Epithelial cell of prostate (primary cell): ENCODE results near the gene CYB5B.

Experiments used
- DNase-seq: peaks from one replicate; pipeline ENCODE4 v3.0.0-alpha.2; 2011; ENCODE audit warnings: low read depth, low spot score
- H3K27ac ChIP-seq: fragments of 450-650 bp; 2 replicates; pipeline ENCODE4 v1.5.1; 2017; ENCODE audit warnings: mild to moderate bottlenecking

Gene CYB5B

DNA sequence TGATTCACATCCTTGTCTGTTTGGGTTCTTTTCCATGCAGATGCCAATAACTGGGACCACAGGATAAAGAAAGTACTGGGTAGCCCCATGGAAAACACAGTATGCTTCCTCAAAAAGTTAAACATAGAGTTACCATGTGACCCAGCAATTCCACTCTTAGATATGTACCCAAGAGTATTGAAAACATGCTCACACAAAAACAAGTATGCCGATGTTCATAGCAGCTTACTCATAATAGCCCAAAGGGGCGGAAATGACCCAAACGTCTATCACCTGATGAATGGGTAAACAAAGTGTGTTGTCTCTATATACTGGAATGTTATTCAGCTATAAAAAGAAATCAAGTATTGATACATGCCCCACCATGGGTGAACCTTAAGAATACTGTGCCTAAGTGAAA, 55.4 kb downstream of the CYB5B start:
- peak; percentile 52 for DNase-seq
- H3K27ac ChIP-seq: peak overlapping the region; percentile 56

DNA sequence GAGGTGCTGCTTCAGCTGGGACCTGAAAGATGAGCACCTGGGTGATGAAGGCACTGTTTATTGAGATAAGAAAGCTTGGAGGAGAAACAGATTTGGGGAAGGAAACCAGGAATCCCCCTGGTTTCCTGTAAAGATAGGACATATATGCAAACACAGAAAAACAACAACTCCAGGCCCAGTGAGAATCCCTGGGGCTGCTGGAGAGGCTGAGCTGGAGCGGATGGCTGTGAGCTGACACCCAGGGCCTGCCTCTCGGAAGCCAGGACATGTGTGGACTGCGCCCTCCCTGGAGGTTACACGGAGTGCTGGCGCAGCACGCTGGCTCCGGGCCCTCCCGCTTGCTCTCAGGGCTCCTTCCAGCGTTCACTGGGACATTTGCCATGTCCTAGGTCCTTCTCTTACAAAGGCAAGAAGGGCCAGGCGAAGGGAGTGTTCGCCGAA, 57.5 kb downstream of the CYB5B start:
- peak overlapping the region; percentile 69 for H3K27ac ChIP-seq
- DNase-seq: no peak

DNA sequence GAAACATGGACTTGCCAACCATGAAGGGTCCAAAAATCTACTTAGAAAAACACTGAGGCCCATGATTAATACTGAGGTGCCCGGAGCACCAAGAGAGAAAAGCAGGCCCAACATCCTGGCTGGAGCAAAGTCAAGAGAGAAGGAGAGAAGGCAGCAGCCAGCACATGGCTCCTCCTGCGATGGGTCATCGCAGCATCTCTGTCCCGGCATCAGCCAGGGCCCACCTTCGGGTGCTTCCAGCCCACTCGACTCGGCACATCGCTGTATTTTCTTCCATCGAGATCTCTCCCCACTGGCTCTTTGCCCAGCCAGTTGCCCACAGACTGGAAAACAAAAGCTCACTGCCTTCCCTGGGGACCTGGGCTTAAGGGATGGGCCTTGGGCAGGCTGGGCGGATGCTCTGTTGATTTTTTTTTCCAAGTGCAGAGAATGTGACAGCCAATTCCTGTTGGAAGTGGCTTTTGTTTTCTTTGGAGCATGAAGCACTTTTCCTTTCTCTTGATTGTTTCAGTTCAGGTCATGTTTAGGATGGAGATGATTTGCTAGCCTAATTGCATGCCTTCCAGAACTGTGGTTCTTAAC, 58.1 kb downstream of the CYB5B start:
- peak overlapping the region; percentile 69 for H3K27ac ChIP-seq
- DNase-seq: no peak

DNA sequence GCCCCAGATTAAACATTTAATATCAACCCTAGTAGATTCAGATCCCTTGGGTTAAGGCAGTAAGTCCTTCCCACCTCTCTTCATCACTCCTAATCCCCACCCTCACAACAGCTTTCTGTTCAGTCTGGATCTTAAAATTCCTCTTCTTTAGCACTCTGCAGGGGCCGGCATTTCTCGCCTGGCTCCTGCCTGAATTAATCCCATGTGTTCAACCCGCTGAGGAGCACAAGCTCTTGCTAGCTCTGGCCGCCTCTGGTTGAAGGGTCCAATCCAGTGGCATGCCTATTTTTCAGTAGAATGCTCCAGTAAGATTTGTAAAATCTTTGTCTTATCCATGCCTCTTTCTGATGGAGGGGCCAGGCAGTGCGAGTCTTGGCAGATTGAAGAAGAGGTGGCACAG, 59.2 kb downstream of the CYB5B start:
- no peak overlapping the region for H3K27ac ChIP-seq
- no peak for DNase-seq

GRCh38 chr16:69485361-69485760, 60.9 kb downstream of the CYB5B start:
- no peak for DNase-seq
- H3K27ac ChIP-seq: no peak overlapping the region

DNA sequence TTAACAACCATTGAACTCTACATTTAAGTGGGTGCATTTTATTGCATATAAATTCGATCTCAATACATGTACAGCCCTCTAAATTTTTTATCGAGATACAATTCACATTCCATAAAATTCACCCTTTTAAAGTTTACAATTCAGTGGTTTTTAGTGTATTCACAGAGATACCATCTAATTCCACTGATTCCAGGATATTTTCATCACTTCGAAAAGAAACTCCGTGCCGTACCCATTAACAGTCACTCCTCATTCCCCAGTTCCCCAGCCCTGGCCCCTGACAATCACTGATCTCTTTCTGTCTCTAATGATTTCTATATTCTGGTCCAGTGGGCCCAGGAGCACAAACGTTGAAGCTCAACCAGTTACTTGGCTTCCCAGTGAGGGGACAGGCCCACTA, 61.4 kb downstream of the CYB5B start:
- DNase-seq: no peak
- no peak overlapping the region for H3K27ac ChIP-seq

GRCh38 chr16:69486272-69486671, 61.9 kb downstream of the CYB5B start:
- no peak for DNase-seq
- H3K27ac ChIP-seq: no peak overlapping the region

DNA sequence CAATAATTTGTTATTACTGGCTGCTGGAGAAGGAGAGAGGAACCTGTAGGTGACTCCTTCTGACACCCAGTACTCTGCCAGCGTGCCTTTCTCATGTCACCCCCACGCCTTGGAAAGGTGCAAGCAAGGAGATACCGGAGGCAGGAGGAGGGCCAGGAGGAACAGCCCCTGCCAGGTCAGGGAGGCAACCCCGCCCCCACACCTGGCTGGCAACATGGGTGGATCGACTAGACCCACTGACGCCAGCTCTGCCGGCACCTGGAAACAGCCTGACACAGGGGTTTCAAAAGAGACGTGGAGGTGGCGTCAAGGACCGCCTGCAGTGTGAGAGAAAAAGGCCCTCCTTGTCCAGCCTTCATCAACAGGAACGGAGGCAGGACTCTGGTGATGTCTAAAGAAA, 62.3 kb downstream of the CYB5B start:
- H3K27ac ChIP-seq: no peak overlapping the region
- no peak for DNase-seq

- no peak overlapping the region for H3K27ac ChIP-seq
- no peak for DNase-seq
These were observed 66.4 kb downstream of the CYB5B start for GRCh38 chr16:69490707-69491324.

DNA sequence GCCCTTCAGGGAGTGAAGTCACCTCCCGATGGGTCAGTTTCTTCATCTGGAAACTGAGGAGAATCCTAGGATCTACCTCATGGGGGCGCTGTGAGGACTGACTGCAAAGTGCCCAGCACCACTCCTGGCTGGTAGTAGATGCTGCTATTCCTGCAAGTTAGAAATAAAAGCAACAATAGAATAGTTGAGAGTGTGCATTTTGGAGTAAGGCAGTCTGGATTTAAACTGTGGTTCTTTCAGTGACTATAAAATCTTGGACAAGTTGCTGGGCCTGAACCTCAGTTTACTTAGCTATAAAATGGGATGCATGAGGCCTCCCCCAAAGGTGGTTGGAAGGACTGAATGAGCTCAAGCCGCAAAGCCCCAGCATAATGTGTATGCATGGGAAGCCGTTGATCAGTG, 70.6 kb downstream of the CYB5B start:
- H3K27ac ChIP-seq: no peak overlapping the region
- no peak for DNase-seq

DNA sequence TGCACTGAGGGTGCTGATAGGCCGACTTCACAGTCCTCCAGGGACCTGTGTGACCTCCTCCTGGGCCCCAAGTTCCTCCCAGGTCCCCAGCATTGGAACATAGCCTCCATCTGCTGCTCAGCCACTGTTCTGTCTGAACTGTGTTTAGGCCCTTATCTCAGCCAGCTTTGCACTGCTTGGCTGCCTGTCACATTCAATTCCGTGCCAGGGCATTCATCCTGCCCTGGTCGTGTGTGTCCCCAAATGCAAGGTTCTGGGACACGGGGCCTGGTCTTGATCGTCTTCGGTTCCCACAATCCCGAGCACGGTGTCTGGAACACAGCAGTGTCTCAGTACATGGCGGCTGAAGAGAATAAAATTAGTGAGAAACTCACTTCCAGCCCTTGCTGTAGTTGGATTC, 71.4 kb downstream of the CYB5B start:
- H3K27ac ChIP-seq: no peak overlapping the region
- no peak for DNase-seq

DNA sequence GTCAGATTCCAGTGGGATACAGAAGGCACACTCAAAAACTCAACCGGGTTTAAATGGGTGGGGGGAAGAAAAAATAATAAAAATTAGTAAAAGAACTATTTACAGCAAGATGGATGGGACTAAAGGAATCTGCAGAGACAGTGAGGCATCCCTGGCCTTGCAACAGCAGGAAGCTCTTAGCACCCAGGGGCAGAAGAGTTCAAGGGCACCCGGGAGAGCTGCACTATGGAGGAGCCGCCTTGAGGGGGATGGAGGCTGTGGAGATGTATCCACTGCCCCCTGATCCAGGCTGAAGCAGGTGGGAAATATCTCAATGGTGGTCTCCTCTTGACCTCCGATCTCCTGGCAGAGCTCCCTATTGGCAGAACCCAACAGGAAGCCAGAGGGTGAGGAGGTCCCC, 72.0 kb downstream of the CYB5B start:
- DNase-seq: no peak
- no peak overlapping the region for H3K27ac ChIP-seq

- no peak overlapping the region for H3K27ac ChIP-seq
- DNase-seq: no peak
These were observed 72.5 kb downstream of the CYB5B start for GRCh38 chr16:69496896-69497295.

DNA sequence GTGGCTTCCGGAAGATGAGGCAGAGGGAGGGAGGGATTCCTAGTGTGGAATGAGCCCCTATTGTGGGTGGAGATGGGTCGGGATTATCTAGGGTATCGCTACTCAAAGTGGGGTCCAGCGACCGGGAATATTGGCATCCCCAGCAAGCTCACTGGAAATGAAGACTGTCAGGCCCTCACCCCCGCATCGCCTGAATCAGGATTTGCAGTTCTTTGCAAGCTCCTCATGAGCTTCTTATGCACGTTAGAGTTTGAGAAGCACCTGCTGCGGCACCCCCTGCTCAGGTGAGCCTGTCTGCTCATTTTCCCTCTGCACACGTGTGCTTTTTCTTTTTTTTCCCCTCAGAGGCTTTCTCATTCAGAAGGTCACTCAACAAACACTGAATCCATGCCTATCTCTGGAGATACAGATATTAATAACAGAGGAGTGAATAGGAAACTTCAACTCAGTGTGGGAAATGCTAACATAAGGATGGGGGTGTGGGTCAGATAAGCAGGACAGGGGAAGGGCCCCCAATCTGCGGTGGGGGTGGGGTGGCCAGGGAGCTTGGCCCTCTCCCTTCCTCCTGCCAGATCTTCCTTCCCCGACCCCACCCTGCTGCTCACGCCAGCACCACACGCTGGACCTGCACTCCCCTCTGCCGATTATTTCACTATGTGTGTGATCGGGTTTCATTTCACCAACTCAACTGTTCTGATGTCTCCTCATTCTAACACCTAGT, 73.6 kb downstream of the CYB5B start:
- DNase-seq: no peak
- H3K27ac ChIP-seq: no peak overlapping the region

GRCh38 chr16:69498926-69499325, 74.5 kb downstream of the CYB5B start:
- H3K27ac ChIP-seq: no peak overlapping the region
- DNase-seq: no peak

DNA sequence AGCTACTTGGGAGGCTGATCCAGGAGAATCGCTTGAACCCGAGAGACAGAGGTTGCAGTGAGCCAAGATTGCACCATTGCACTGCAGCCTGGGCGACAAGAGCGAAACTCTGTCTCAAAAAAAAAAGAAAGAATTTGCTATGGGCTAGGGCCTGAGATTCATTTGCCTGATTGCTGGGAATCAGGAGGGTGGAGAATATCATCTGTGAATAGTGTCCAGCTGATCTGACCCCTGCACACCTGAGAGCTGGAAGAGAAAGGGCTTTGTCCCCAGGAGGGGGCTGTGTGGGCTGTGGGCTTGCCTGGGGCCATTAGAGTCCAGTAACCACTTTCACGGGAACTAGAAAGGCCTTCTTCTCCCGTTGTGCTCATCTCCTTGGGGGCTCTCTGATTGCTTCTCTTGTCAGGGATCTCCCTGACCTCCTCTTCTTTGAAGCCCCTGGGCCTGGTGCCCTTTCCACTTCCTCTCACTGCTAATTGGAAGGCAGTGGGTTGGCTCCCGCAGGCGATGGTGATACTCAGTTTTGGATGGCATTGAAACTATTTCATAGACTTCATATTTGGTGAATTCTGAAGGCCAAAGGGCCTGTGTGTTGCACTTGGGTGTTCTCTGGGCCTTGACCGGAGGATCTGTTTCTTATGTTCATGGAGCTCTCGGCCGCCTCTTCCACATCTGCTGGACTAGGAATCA, 75.3 kb downstream of the CYB5B start:
- H3K27ac ChIP-seq: no peak overlapping the region
- no peak for DNase-seq

DNA sequence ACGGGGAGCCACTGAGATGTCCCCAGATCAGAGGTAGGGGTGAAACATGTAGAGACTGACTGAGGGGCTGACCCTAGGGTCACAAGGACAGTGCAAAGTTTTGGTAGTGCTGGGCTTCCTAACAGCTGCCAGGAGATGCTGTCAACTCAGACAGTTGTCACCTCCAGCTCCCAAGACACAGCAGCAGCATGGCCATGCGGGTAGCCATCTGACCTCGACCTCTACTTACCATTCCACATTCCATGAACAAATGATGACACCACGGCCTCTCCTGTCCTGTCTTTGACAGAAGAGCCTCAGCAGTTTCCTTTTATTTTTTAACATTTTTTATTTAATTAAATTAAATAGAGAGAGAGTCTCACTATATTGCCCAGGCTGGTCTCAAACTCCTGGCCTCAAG, 76.1 kb downstream of the CYB5B start:
- DNase-seq: no peak
- H3K27ac ChIP-seq: no peak overlapping the region

GRCh38 chr16:69501956-69502745, 77.7 kb downstream of the CYB5B start:
- no peak overlapping the region for H3K27ac ChIP-seq
- no peak for DNase-seq

- DNase-seq: no peak
- H3K27ac ChIP-seq: peak overlapping the region; percentile 4
These were observed 78.8 kb downstream of the CYB5B start for GRCh38 chr16:69503244-69503643.

GRCh38 chr16:69508033-69508755, 83.8 kb downstream of the CYB5B start:
- DNase-seq: no peak
- H3K27ac ChIP-seq: no peak overlapping the region
